Activated naive CD8-positive, alpha-beta T cell treated with anti-CD3 and anti-CD28 coated beads, Interleukin-2, amount 50 U/mL, for 24 hours (primary cell): Measurements from ENCODE around the gene MRPL24.

ENCODE experiments used
- ATAC-seq: fragments of 150-1000 bp; cut with Tn5 transposase; one replicate; pipeline ENCODE4 v1.10.0; 2021
- DNase-seq: peaks from one replicate; pipeline ENCODE4 v3.0.0; 2021
- H3K27ac Mint-ChIP-seq: one replicate; pipeline ENCODE4 v1.8.0; 2021; ENCODE audit warnings: mild to moderate bottlenecking, mixed read lengths
- H3K27me3 Mint-ChIP-seq: one replicate; pipeline ENCODE4 v1.8.0; 2021; ENCODE audit warnings: mixed read lengths
- H3K36me3 Mint-ChIP-seq: one replicate; pipeline ENCODE4 v1.8.0; 2021; ENCODE audit warnings: low read depth, mixed read lengths
- H3K4me1 Mint-ChIP-seq: one replicate; pipeline ENCODE4 v1.8.0; 2021; ENCODE audit warnings: mixed read lengths
- H3K4me3 Mint-ChIP-seq: one replicate; pipeline ENCODE4 v1.8.0; 2021; ENCODE audit warnings: mild to moderate bottlenecking, moderate library complexity, mixed read lengths
- H3K9me3 Mint-ChIP-seq: one replicate; pipeline ENCODE4 v1.8.0; 2021; ENCODE audit warnings: mixed read lengths

The MRPL24 gene

GRCh38 chr1:156751451-156751756 is 10.5 kb upstream of the MRPL24 start, which contains the start of gene HDGF:
HDGF (minus strand) TSS chr1:156751675; CDS start chr1:156751429, 246 bp downstream.
- H3K4me3 Mint-ChIP-seq, result peak within 1 kb of the TSS; percentile 92
- ATAC-seq, result no peak
- no peaks in the 10 kb centered on the region for H3K9me3 Mint-ChIP-seq
- H3K4me1 Mint-ChIP-seq, result peaks cover 54% of the 10 kb centered on the region
- peak within 1 kb of the TSS; percentile 98 for H3K27ac Mint-ChIP-seq
- H3K27me3 Mint-ChIP-seq, result no peaks in the 10 kb centered on the region
- H3K36me3 Mint-ChIP-seq, result peaks cover 26% of the 10 kb centered on the region
- DNase-seq, result no peak

- peak overlapping the region; percentile 92 for H3K4me3 Mint-ChIP-seq
- DNase-seq (peak; percentile 41), ATAC-seq (peak; percentile 5)
- peak overlapping the region; percentile 98 for H3K27ac Mint-ChIP-seq
- peaks cover 29% of the 10 kb centered on the region for H3K36me3 Mint-ChIP-seq
- peaks cover 59% of the 10 kb centered on the region for H3K4me1 Mint-ChIP-seq
- no peaks in the 10 kb centered on the region for H3K9me3 Mint-ChIP-seq
- no peaks in the 10 kb centered on the region for H3K27me3 Mint-ChIP-seq
These were observed 10.0 kb upstream of the MRPL24 start for GRCh38 chr1:156750711-156751450.

GRCh38 chr1:156750191-156750672 is 9.3 kb upstream of the MRPL24 start:
- Mint-ChIP-seq H3K27ac (peak overlapping the region; percentile 98), H3K36me3 (peaks cover 36% of the 10 kb centered on the region), H3K27me3 (no peaks in the 10 kb centered on the region), H3K9me3 (no peaks in the 10 kb centered on the region), H3K4me3 (peak overlapping the region; percentile 92), H3K4me1 (peaks cover 58% of the 10 kb centered on the region)
- DNase-seq, result peak; percentile 68
- peak; percentile 42 for ATAC-seq

- H3K27ac Mint-ChIP-seq, result peak overlapping the region; percentile 98
These were observed 8.7 kb upstream of the MRPL24 start for GRCh38 chr1:156749419-156750118.

GRCh38 chr1:156748670-156749418 is 8.0 kb upstream of the MRPL24 start:
- Mint-ChIP-seq H3K9me3 (no peaks in the 10 kb centered on the region), H3K4me1 (peaks cover 58% of the 10 kb centered on the region), H3K4me3 (peak overlapping the region; percentile 92), H3K27me3 (no peaks in the 10 kb centered on the region), H3K36me3 (peaks cover 40% of the 10 kb centered on the region), H3K27ac (peak overlapping the region; percentile 98)
- DNase-seq, result peak; percentile 40
- no peak for ATAC-seq

More at GRCh38 chr1:156749419-156750118, 8.7 kb upstream of the MRPL24 start:
- DNase-seq (no peak), ATAC-seq (no peak)
- no peaks in the 10 kb centered on the region for H3K27me3 Mint-ChIP-seq
- H3K36me3 Mint-ChIP-seq, result peaks cover 39% of the 10 kb centered on the region
- H3K9me3 Mint-ChIP-seq, result no peaks in the 10 kb centered on the region
- H3K4me3 Mint-ChIP-seq, result peak overlapping the region; percentile 92
- peaks cover 58% of the 10 kb centered on the region for H3K4me1 Mint-ChIP-seq

- H3K4me1 Mint-ChIP-seq, result peaks cover 54% of the 10 kb centered on the region
- peak overlapping the region; percentile 92 for H3K4me3 Mint-ChIP-seq
- DNase-seq, result no peak
- no peak for ATAC-seq
- H3K27ac Mint-ChIP-seq, result peak overlapping the region; percentile 98
- H3K36me3 Mint-ChIP-seq, result peaks cover 42% of the 10 kb centered on the region
- no peaks in the 10 kb centered on the region for H3K27me3 Mint-ChIP-seq
- H3K9me3 Mint-ChIP-seq, result no peaks in the 10 kb centered on the region
These were observed 7.1 kb upstream of the MRPL24 start for GRCh38 chr1:156747742-156748669.

GRCh38 chr1:156746728-156747631 is 6.1 kb upstream of the MRPL24 start:
- H3K27ac Mint-ChIP-seq, result peak overlapping the region; percentile 98
- H3K36me3 Mint-ChIP-seq, result peaks cover 48% of the 10 kb centered on the region

GRCh38 chr1:156746406-156746727 is 5.5 kb upstream of the MRPL24 start:
- Mint-ChIP-seq H3K27ac (peak overlapping the region; percentile 94), H3K27me3 (no peaks in the 10 kb centered on the region), H3K4me1 (peaks cover 64% of the 10 kb centered on the region), H3K9me3 (no peaks in the 10 kb centered on the region), H3K4me3 (peak overlapping the region; percentile 92), H3K36me3 (peaks cover 53% of the 10 kb centered on the region)
- DNase-seq (no peak), ATAC-seq (no peak)

More at GRCh38 chr1:156746728-156747631, 6.1 kb upstream of the MRPL24 start:
- Mint-ChIP-seq H3K9me3 (no peaks in the 10 kb centered on the region), H3K4me1 (peaks cover 58% of the 10 kb centered on the region), H3K27me3 (no peaks in the 10 kb centered on the region), H3K4me3 (peak overlapping the region; percentile 92)
- ATAC-seq (no peak), DNase-seq (peak; percentile 75)

- H3K27ac Mint-ChIP-seq, result peak overlapping the region; percentile 94
- H3K36me3 Mint-ChIP-seq, result peaks cover 56% of the 10 kb centered on the region
- H3K4me3 Mint-ChIP-seq, result no peak overlapping the region
- peaks cover 68% of the 10 kb centered on the region for H3K4me1 Mint-ChIP-seq
- no peak for DNase-seq
- no peak for ATAC-seq
- H3K27me3 Mint-ChIP-seq, result no peaks in the 10 kb centered on the region
- H3K9me3 Mint-ChIP-seq, result no peaks in the 10 kb centered on the region
These were observed 5.0 kb upstream of the MRPL24 start for GRCh38 chr1:156745881-156746280.

GRCh38 chr1:156744786-156745419 is 4.0 kb upstream of the MRPL24 start:
- DNase-seq, result no peak
- Mint-ChIP-seq H3K9me3 (no peaks in the 10 kb centered on the region), H3K4me1 (peaks cover 72% of the 10 kb centered on the region), H3K4me3 (no peak overlapping the region), H3K27ac (peak overlapping the region; percentile 94), H3K36me3 (peaks cover 56% of the 10 kb centered on the region), H3K27me3 (no peaks in the 10 kb centered on the region)
- no peak for ATAC-seq

- no peak overlapping the region for H3K4me3 Mint-ChIP-seq
- DNase-seq (no peak), ATAC-seq (no peak)
- H3K4me1 Mint-ChIP-seq, result peaks cover 71% of the 10 kb centered on the region
- H3K9me3 Mint-ChIP-seq, result no peaks in the 10 kb centered on the region
- no peak overlapping the region for H3K27ac Mint-ChIP-seq
- H3K36me3 Mint-ChIP-seq, result peaks cover 53% of the 10 kb centered on the region
- no peaks in the 10 kb centered on the region for H3K27me3 Mint-ChIP-seq
These were observed 3.5 kb upstream of the MRPL24 start for GRCh38 chr1:156744344-156744743.

GRCh38 chr1:156743367-156744302 is 2.7 kb upstream of the MRPL24 start:
- no peaks in the 10 kb centered on the region for H3K9me3 Mint-ChIP-seq
- H3K4me3 Mint-ChIP-seq, result no peak overlapping the region
- peaks cover 53% of the 10 kb centered on the region for H3K36me3 Mint-ChIP-seq
- ATAC-seq (no peak), DNase-seq (no peak)
- H3K4me1 Mint-ChIP-seq, result peaks cover 71% of the 10 kb centered on the region
- no peaks in the 10 kb centered on the region for H3K27me3 Mint-ChIP-seq
- peak overlapping the region; percentile 29 for H3K27ac Mint-ChIP-seq
